Adipocyte (in vitro differentiated cells): ENCODE data around the gene KCNMA1.

Source experiments
- DNase-seq: peaks from one replicate; pipeline ENCODE4 v3.0.0-alpha.2; 2015; ENCODE audit warnings: low read depth
- H3K27me3 ChIP-seq: replicated peaks from 2 replicates; pipeline ENCODE4 v1.7.0; 2013; ENCODE audit warnings: mild to moderate bottlenecking, low read length, moderate library complexity; ENCODE audit not compliant: control insufficient read depth, insufficient read depth
- H3K36me3 ChIP-seq: 2 replicates; pipeline ENCODE4 v1.7.0; 2013; ENCODE audit warnings: low read length, mild to moderate bottlenecking, moderate library complexity; ENCODE audit not compliant: control insufficient read depth, insufficient read depth, severe bottlenecking
- H3K4me1 ChIP-seq: 2 replicates; pipeline ENCODE4 v1.7.0; 2013; ENCODE audit warnings: mild to moderate bottlenecking, low read length, moderate library complexity; ENCODE audit not compliant: control insufficient read depth, insufficient read depth
- H3K4me3 ChIP-seq: 2 replicates; pipeline ENCODE4 v1.7.0; 2013; ENCODE audit warnings: mild to moderate bottlenecking, low read length, moderate library complexity
- H3K9ac ChIP-seq: 2 replicates; pipeline ENCODE4 v1.7.0; 2013; ENCODE audit warnings: mild to moderate bottlenecking, low read length, moderate library complexity
- H3K9me3 ChIP-seq: 2 replicates; pipeline ENCODE4 v1.7.0; 2013; ENCODE audit warnings: mild to moderate bottlenecking, low read length, moderate library complexity; ENCODE audit not compliant: control insufficient read depth

Gene KCNMA1

GRCh38 chr10:77099136-77099535 lies 538.5 kb downstream of the KCNMA1 start:
- no peaks in the 10 kb centered on the region for H3K9me3 ChIP-seq
- no peaks in the 10 kb centered on the region for H3K27me3 ChIP-seq
- no peaks in the 10 kb centered on the region for H3K36me3 ChIP-seq
- no peak overlapping the region for H3K9ac ChIP-seq
- no peak for DNase-seq
- no peak overlapping the region for H3K4me3 ChIP-seq
- peaks cover 4% of the 10 kb centered on the region for H3K4me1 ChIP-seq

GRCh38 chr10:77097625-77098024 lies 540.0 kb downstream of the KCNMA1 start:
- Histone ChIP-seq H3K27me3 (no peaks in the 10 kb centered on the region), H3K36me3 (no peaks in the 10 kb centered on the region), H3K9me3 (no peaks in the 10 kb centered on the region), H3K4me1 (no peaks in the 10 kb centered on the region), H3K9ac (no peak overlapping the region), H3K4me3 (no peak overlapping the region)
- DNase-seq: no peak

- no peaks in the 10 kb centered on the region for H3K36me3 ChIP-seq
- no peak for DNase-seq
- no peak overlapping the region for H3K9ac ChIP-seq
- H3K4me3 ChIP-seq: no peak overlapping the region
- H3K4me1 ChIP-seq: no peaks in the 10 kb centered on the region
- H3K9me3 ChIP-seq: no peaks in the 10 kb centered on the region
- no peaks in the 10 kb centered on the region for H3K27me3 ChIP-seq
Measured at GRCh38 chr10:77093126-77093525, 544.5 kb downstream of the KCNMA1 start.

GRCh38 chr10:77091597-77092165 lies 545.9 kb downstream of the KCNMA1 start:
- Histone ChIP-seq H3K9ac (no peak overlapping the region), H3K36me3 (no peaks in the 10 kb centered on the region), H3K4me3 (no peak overlapping the region), H3K9me3 (no peaks in the 10 kb centered on the region), H3K27me3 (no peaks in the 10 kb centered on the region), H3K4me1 (no peaks in the 10 kb centered on the region)
- DNase-seq: no peak

- Histone ChIP-seq H3K27me3 (no peaks in the 10 kb centered on the region), H3K36me3 (no peaks in the 10 kb centered on the region), H3K4me3 (no peak overlapping the region), H3K4me1 (no peaks in the 10 kb centered on the region), H3K9me3 (no peaks in the 10 kb centered on the region), H3K9ac (no peak overlapping the region)
- no peak for DNase-seq
Measured at GRCh38 chr10:77090381-77091356, 546.9 kb downstream of the KCNMA1 start.

GRCh38 chr10:77087366-77087765 lies 550.2 kb downstream of the KCNMA1 start:
- Histone ChIP-seq H3K36me3 (no peaks in the 10 kb centered on the region), H3K27me3 (no peaks in the 10 kb centered on the region), H3K9ac (no peak overlapping the region), H3K4me1 (no peaks in the 10 kb centered on the region), H3K4me3 (no peak overlapping the region), H3K9me3 (no peaks in the 10 kb centered on the region)
- DNase-seq: no peak

- no peak overlapping the region for H3K9ac ChIP-seq
- DNase-seq: no peak
- no peaks in the 10 kb centered on the region for H3K36me3 ChIP-seq
- H3K9me3 ChIP-seq: no peaks in the 10 kb centered on the region
- no peak overlapping the region for H3K4me3 ChIP-seq
- H3K4me1 ChIP-seq: peaks cover 4% of the 10 kb centered on the region
- H3K27me3 ChIP-seq: no peaks in the 10 kb centered on the region
Measured at GRCh38 chr10:77086081-77086480, 551.5 kb downstream of the KCNMA1 start.

GRCh38 chr10:77085344-77085743 lies 552.3 kb downstream of the KCNMA1 start:
- no peak for DNase-seq
- no peaks in the 10 kb centered on the region for H3K9me3 ChIP-seq

GRCh38 chr10:77084431-77085144 lies 553.0 kb downstream of the KCNMA1 start:
- Histone ChIP-seq H3K9me3 (no peaks in the 10 kb centered on the region), H3K9ac (no peak overlapping the region), H3K36me3 (no peaks in the 10 kb centered on the region), H3K4me3 (no peak overlapping the region), H3K27me3 (no peaks in the 10 kb centered on the region), H3K4me1 (peaks cover 19% of the 10 kb centered on the region)
- DNase-seq: no peak

More at GRCh38 chr10:77085344-77085743, 552.3 kb downstream of the KCNMA1 start:
- Histone ChIP-seq H3K4me1 (peaks cover 11% of the 10 kb centered on the region), H3K36me3 (no peaks in the 10 kb centered on the region), H3K27me3 (no peaks in the 10 kb centered on the region), H3K9ac (no peak overlapping the region), H3K4me3 (no peak overlapping the region)

- Histone ChIP-seq H3K4me1 (peaks cover 22% of the 10 kb centered on the region), H3K9me3 (no peaks in the 10 kb centered on the region), H3K4me3 (no peak overlapping the region), H3K9ac (no peak overlapping the region), H3K27me3 (no peaks in the 10 kb centered on the region), H3K36me3 (no peaks in the 10 kb centered on the region)
- DNase-seq: no peak
Measured at GRCh38 chr10:77082601-77083252, 554.9 kb downstream of the KCNMA1 start.

- Histone ChIP-seq H3K9ac (no peak overlapping the region), H3K4me1 (peaks cover 31% of the 10 kb centered on the region), H3K27me3 (no peaks in the 10 kb centered on the region), H3K9me3 (no peaks in the 10 kb centered on the region), H3K4me3 (no peak overlapping the region), H3K36me3 (no peaks in the 10 kb centered on the region)
- DNase-seq: no peak
Measured at GRCh38 chr10:77081481-77081891, 556.1 kb downstream of the KCNMA1 start.
